ENCODE results near the gene DOCK2.

- TF ChIP-seq ZNF747 (tag by site-specific recombination; IDR thresholded peaks at IDR 0.05) (no peak), GLIS2 (tag by site-specific recombination; IDR thresholded peaks at IDR 0.05) (no peak), CTCF (tag by site-specific recombination; IDR thresholded peaks at IDR 0.05) (no peak), TCF7L2 (IDR thresholded peaks at IDR 0.05; ENCODE audit: borderline replicate concordance, low read depth, low read length) (no peak), ZNF391 (tag by site-specific recombination; IDR thresholded peaks at IDR 0.05; ENCODE audit: borderline replicate concordance, low read depth) (no peak), ZNF530 (tag by site-specific recombination; IDR thresholded peaks at IDR 0.05; ENCODE audit: low read depth) (no peak), PRDM10 (tag by site-specific recombination; IDR thresholded peaks at IDR 0.05) (no peak), ZBTB1 (tag by site-specific recombination; IDR thresholded peaks at IDR 0.05) (no peak)
Observed at GRCh38 chr5:170080786-170081445, 443.8 kb downstream of the DOCK2 start.

Measured in HEK293 (cell line).